ENCODE results near the gene PISD.

The PISD gene

GRCh38 chr22:31574055-31574670 is 87.9 kb downstream of the PISD start:
- peaks cover 7% of the 10 kb centered on the region for H3K36me3 ChIP-seq
- DNase-seq: no peak

DNA sequence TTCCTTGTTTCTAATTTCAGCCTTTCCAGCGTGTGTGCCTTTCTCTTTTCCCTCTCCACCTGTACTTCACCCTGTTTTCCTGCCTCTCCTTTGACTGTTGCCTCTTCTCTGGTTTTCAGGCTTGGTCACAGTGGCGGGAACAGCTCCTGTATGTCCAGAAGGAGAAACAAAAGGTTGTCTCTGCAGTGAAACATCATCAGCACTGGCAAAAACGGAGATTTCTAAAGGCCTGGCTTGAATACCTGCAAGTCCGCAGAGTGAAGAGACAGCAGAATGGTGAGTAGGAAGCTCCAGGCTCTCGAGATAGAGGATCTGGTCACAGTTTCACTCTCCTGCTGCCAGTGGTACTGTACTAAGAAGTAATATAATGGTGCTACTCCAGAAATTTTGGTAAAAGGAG is 89.1 kb downstream of the PISD start:
- Histone ChIP-seq H3K36me3 (peaks cover 7% of the 10 kb centered on the region), H3K9me3 (ENCODE audit: severe bottlenecking) (no peaks in the 10 kb centered on the region), H3K27me3 (ENCODE audit: insufficient read depth, low read depth, severe bottlenecking) (no peaks in the 10 kb centered on the region), H3K27ac (peak overlapping the region; percentile 19), H3K4me3 (ENCODE audit: low read depth, low read length) (no peak overlapping the region)
- no peak for DNase-seq
- TF ChIP-seq CTCF (IDR thresholded peaks at IDR 0.05; ENCODE audit: low read depth, low read length): no peak

More at GRCh38 chr22:31574055-31574670, 87.9 kb downstream of the PISD start:
- Histone ChIP-seq H3K4me3 (ENCODE audit: low read depth, low read length) (no peak overlapping the region), H3K27ac (no peak overlapping the region), H3K9me3 (ENCODE audit: severe bottlenecking) (no peaks in the 10 kb centered on the region), H3K27me3 (ENCODE audit: insufficient read depth, low read depth, severe bottlenecking) (no peaks in the 10 kb centered on the region)
- no peak for TF ChIP-seq CTCF (IDR thresholded peaks at IDR 0.05; ENCODE audit: low read depth, low read length)

DNA sequence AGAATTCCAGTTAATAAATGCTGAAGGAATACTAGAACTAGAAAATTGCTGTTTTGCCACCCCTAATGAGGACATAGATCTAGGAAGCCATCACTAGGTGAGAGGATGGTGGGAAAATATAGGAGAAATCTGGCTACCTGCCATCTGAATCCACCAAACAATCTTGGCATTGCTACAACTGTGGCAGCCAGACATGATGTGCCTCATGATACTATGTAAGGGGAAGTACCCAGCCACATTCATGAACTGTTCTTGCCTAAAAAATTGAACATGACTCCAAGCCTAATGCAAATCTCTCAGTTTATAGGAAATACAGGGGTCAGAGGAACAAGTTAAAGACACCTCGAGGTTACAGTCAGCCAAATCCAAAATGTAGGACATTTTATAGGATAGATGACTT is 92.9 kb downstream of the PISD start:
- no peaks in the 10 kb centered on the region for H3K27me3 ChIP-seq (ENCODE audit: insufficient read depth, low read depth, severe bottlenecking)
- H3K27ac ChIP-seq: no peak overlapping the region
- no peaks in the 10 kb centered on the region for H3K9me3 ChIP-seq (ENCODE audit: severe bottlenecking)
- TF ChIP-seq CTCF (IDR thresholded peaks at IDR 0.05; ENCODE audit: low read depth, low read length): no peak
- no peaks in the 10 kb centered on the region; the same call in 1 of the 2 replicates for H3K36me3 ChIP-seq
- DNase-seq: no peak
- no peak overlapping the region for H3K4me3 ChIP-seq (ENCODE audit: low read depth, low read length)

Data from WERI-Rb-1 (cell line).